ENCODE measurements around the gene CYP4Z1.

The CYP4Z1 gene

DNA sequence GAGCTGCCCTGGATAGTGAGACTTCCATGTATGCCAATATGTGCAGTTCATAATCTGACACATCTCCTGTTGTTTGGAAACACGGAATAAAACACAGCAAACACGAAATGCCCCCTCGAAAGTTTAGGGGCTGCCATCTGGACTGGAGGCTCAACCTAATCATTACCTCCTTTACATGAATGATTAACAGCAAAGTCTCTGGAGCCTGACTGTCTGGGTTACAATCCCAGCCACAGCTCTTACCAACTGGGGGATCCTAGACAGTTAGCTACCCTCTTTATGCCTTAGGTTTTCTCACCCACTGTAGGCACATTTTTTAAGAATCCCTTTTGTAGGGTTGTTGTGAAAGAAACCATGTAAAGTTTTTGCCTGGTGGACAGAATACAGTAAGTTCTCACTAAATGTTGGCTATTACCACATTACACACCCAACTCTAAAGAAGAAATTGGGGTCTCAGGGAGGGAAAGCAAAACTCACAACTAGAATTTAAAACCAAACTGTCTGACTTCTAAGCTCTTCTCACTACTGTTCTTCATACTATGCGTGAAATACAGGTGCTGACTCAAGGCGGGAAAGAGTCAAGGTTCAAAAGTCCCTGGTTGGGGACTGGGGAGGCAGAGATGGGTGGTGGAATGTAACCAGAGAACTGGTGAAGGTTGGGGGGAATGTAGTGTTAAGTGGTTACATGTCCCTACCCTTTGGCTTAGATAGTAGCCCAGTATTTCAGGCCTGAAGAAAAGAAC, 94.4 kb downstream of the CYP4Z1 start:
- Mint-ChIP-seq H3K27me3 (ENCODE audit: low read depth, poor library complexity) (peaks cover under 1% of the 10 kb centered on the region), H3K27ac (no peak overlapping the region), H3K4me1 (no peaks in the 10 kb centered on the region), H3K4me3 (no peak overlapping the region), H3K36me3 (ENCODE audit: low read depth) (no peaks in the 10 kb centered on the region), H3K9me3 (peaks cover 26% of the 10 kb centered on the region)
- TF ChIP-seq, protein P1, sequence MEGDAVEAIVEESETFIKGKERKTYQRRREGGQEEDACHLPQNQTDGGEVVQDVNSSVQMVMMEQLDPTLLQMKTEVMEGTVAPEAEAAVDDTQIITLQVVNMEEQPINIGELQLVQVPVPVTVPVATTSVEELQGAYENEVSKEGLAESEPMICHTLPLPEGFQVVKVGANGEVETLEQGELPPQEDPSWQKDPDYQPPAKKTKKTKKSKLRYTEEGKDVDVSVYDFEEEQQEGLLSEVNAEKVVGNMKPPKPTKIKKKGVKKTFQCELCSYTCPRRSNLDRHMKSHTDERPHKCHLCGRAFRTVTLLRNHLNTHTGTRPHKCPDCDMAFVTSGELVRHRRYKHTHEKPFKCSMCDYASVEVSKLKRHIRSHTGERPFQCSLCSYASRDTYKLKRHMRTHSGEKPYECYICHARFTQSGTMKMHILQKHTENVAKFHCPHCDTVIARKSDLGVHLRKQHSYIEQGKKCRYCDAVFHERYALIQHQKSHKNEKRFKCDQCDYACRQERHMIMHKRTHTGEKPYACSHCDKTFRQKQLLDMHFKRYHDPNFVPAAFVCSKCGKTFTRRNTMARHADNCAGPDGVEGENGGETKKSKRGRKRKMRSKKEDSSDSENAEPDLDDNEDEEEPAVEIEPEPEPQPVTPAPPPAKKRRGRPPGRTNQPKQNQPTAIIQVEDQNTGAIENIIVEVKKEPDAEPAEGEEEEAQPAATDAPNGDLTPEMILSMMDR (IDR thresholded peaks at IDR 0.05), result no peak
- no peak for DNase-seq

DNA sequence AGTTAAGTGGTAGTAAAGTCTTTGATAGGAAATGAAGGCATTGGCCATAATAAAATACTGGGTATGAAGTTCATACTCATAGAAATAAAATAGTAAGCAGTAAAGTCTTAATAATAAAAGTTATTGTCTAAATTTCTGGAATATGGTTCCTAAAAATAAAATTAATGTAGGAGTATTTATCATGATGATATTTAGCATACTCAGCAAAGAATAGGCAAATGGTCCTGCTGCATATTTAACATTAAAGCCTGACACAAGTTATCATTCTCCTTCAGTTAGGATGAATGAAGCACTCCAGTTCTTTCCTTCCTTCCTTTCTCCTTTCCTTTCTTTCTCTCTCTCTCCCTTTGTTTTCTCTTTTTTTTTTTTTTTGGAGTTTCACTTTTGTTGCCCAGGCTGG, 97.5 kb downstream of the CYP4Z1 start:
- H3K9me3 Mint-ChIP-seq, result peaks cover 41% of the 10 kb centered on the region
- H3K27me3 Mint-ChIP-seq (ENCODE audit: low read depth, poor library complexity), result peaks cover 17% of the 10 kb centered on the region
- no peaks in the 10 kb centered on the region for H3K4me1 Mint-ChIP-seq
- TF ChIP-seq, protein P1 (IDR thresholded peaks at IDR 0.05), result no peak
- H3K36me3 Mint-ChIP-seq (ENCODE audit: low read depth), result no peaks in the 10 kb centered on the region
- H3K4me3 Mint-ChIP-seq, result no peak overlapping the region
- no peak for DNase-seq
- H3K27ac Mint-ChIP-seq, result no peak overlapping the region

Data from nephron progenitor cell (in vitro differentiated cells).